ENCODE results near the gene NEURL1B.
"Not testable (repeated sequence)": the region's sequence is repeated elsewhere in the genome, so short reads cannot be mapped to it uniquely, and the experiment has no call there.

The NEURL1B gene

GRCh38 chr5:172648755-172649154, 7.7 kb downstream of the NEURL1B start:
- no peak for TF ChIP-seq CTCF (IDR thresholded peaks at IDR 0.05; ENCODE audit: borderline replicate concordance, insufficient read depth, low read depth, low read length)
- no peak overlapping the region for H3K4me3 ChIP-seq (ENCODE audit: low read depth, low read length)

GRCh38 chr5:172656496-172656895, 15.4 kb downstream of the NEURL1B start:
- not testable (repeated sequence) for H3K4me3 ChIP-seq (ENCODE audit: low read depth, low read length)

- H3K4me3 ChIP-seq (ENCODE audit: low read depth, low read length) = not testable (repeated sequence)
Measured at GRCh38 chr5:172657524-172658233, 16.6 kb downstream of the NEURL1B start.

- no peak overlapping the region for H3K4me3 ChIP-seq (ENCODE audit: low read depth, low read length)
- TF ChIP-seq CTCF (IDR thresholded peaks at IDR 0.05; ENCODE audit: borderline replicate concordance, insufficient read depth, low read depth, low read length) = no peak
Measured at GRCh38 chr5:172658391-172658790, 17.3 kb downstream of the NEURL1B start.

- TF ChIP-seq CTCF (IDR thresholded peaks at IDR 0.05; ENCODE audit: borderline replicate concordance, insufficient read depth, low read depth, low read length) = no peak
Measured at GRCh38 chr5:172658961-172659501, 18.0 kb downstream of the NEURL1B start.

GRCh38 chr5:172659570-172659908, 18.5 kb downstream of the NEURL1B start:
- no peak overlapping the region for H3K4me3 ChIP-seq (ENCODE audit: low read depth, low read length)
- TF ChIP-seq CTCF (IDR thresholded peaks at IDR 0.05; ENCODE audit: borderline replicate concordance, insufficient read depth, low read depth, low read length) = no peak

More at GRCh38 chr5:172658961-172659501, 18.0 kb downstream of the NEURL1B start:
- H3K4me3 ChIP-seq (ENCODE audit: low read depth, low read length) = no peak overlapping the region

- no peak overlapping the region for H3K4me3 ChIP-seq (ENCODE audit: low read depth, low read length)
- TF ChIP-seq CTCF (IDR thresholded peaks at IDR 0.05; ENCODE audit: borderline replicate concordance, insufficient read depth, low read depth, low read length) = no peak
Measured at GRCh38 chr5:172659909-172660628, 19.0 kb downstream of the NEURL1B start.

- no peak overlapping the region for H3K4me3 ChIP-seq (ENCODE audit: low read depth, low read length)
- no peak for TF ChIP-seq CTCF (IDR thresholded peaks at IDR 0.05; ENCODE audit: borderline replicate concordance, insufficient read depth, low read depth, low read length)
Measured at GRCh38 chr5:172660974-172661373, 19.9 kb downstream of the NEURL1B start.
